Endodermal cell (in vitro differentiated cells): ENCODE results near the gene VPS37C. TPM values are rescaled to one million over a fixed set of nuclear protein-coding genes. Genes with fewer than 3 reads are reported as not detected.

ENCODE experiments used
- DNase-seq: peaks from one replicate; pipeline ENCODE4 v3.0.0-alpha.2; 2017
- H3K27ac ChIP-seq: 2 replicates; pipeline ENCODE4 v1.5.1; 2013; ENCODE audit warnings: mild to moderate bottlenecking, low read depth, low read length, moderate library complexity
- H3K27me3 ChIP-seq: 2 replicates; pipeline ENCODE4 v1.6.1; 2013; ENCODE audit warnings: mild to moderate bottlenecking, low read length, moderate library complexity; ENCODE audit not compliant: insufficient read depth, control insufficient read depth, poor library complexity, severe bottlenecking
- H3K36me3 ChIP-seq: 2 replicates; pipeline ENCODE4 v1.7.0; 2013; ENCODE audit warnings: mild to moderate bottlenecking, low read length, moderate library complexity; ENCODE audit not compliant: control insufficient read depth, insufficient read depth
- H3K4me1 ChIP-seq: one replicate; pipeline ENCODE4 v1.7.0; 2013; ENCODE audit warnings: low read length; ENCODE audit not compliant: control insufficient read depth, insufficient read depth
- H3K4me3 ChIP-seq: 2 replicates; pipeline ENCODE4 v1.5.1; 2013; ENCODE audit warnings: mild to moderate bottlenecking, low read length, moderate library complexity
- H3K9ac ChIP-seq: 2 replicates; pipeline ENCODE4 v1.6.1; 2013; ENCODE audit warnings: mild to moderate bottlenecking, low read length, moderate library complexity; ENCODE audit not compliant: poor library complexity, severe bottlenecking; ENCODE audit errors: extremely low read depth
- H3K9me3 ChIP-seq: 2 replicates; pipeline ENCODE4 v1.6.1; 2013; ENCODE audit warnings: mild to moderate bottlenecking, low read length, moderate library complexity; ENCODE audit not compliant: control insufficient read depth
- H3K27ac Mint-ChIP-seq: 2 replicates; pipeline ENCODE4 v1.8.0; 2020; ENCODE audit warnings: mixed read lengths
- H3K27me3 Mint-ChIP-seq: 2 replicates; pipeline ENCODE4 v1.8.0; 2021; ENCODE audit warnings: mild to moderate bottlenecking, mixed read lengths; ENCODE audit not compliant: insufficient read depth
- H3K36me3 Mint-ChIP-seq: 2 replicates; pipeline ENCODE4 v1.8.0; 2020; ENCODE audit warnings: low read depth, mixed read lengths
- H3K4me1 Mint-ChIP-seq: 2 replicates; pipeline ENCODE4 v1.8.0; 2020; ENCODE audit warnings: mixed read lengths
- H3K4me3 Mint-ChIP-seq: 2 replicates; pipeline ENCODE4 v1.8.0; 2020; ENCODE audit warnings: mild to moderate bottlenecking, moderate library complexity, mixed read lengths
- H3K9me3 Mint-ChIP-seq: 2 replicates; pipeline ENCODE4 v1.8.0; 2020; ENCODE audit warnings: mild to moderate bottlenecking, mixed read lengths
- CTCF ChIP-seq: fragments of 200-600 bp; sonication (generic); conservative IDR thresholded peaks from 2 replicates; pipeline ENCODE4 v1.5.0; 2021; ENCODE audit warnings: antibody characterized with exemption, mild to moderate bottlenecking
- WGBS, 2 experiments: methylation state at CpG; one replicate each; pipeline versions ENCODE4 v1.1.5 to v1.1.7; 2013; ENCODE audit warnings: missing lambda C conversion rate in 2 of 2, mixed read lengths in 1 of 2; ENCODE audit not compliant: insufficient coverage in 1 of 2, insufficient read length in 1 of 2; 5-methylcytosine and 5-hydroxymethylcytosine counted together
- total RNA-seq, 2 donors: library from RNA; stranded (reverse); fragmentation: NEBNext Ultra II Directional in 1 of 2; extraction: Animal tissue kit (Norgen Biotek cat#: 25700) in 1 of 2; gene quantifications; 2 replicates in 1 of 2; 3 replicates in 1 of 2; pipeline ENCODE4 v1.2.1, GENCODE V29; 2021

The VPS37C gene
- total RNA-seq, 2 donors from 2014 or later, result 23.9 to 26.7 TPM

- H3K9me3 Mint-ChIP-seq, result peaks cover 28% of the 10 kb centered on the region
- peaks cover 4% of the 10 kb centered on the region for H3K4me1 Mint-ChIP-seq
- Histone ChIP-seq H3K9ac (no peak overlapping the region), H3K9me3 (peaks cover 9% of the 10 kb centered on the region), H3K4me3 (no peak overlapping the region), H3K27ac (no peak overlapping the region), H3K36me3 (no peaks in the 10 kb centered on the region), H3K4me1 (no peaks in the 10 kb centered on the region), H3K27me3 (no peaks in the 10 kb centered on the region)
- no peaks in the 10 kb centered on the region for H3K36me3 Mint-ChIP-seq
- H3K4me3 Mint-ChIP-seq, result no peak overlapping the region
- H3K27ac Mint-ChIP-seq, result no peak overlapping the region
- TF ChIP-seq CTCF, result no peak
- peak; percentile 39 for DNase-seq
- 92 to 96% methylated on average over 4 to 9 of the region's 10 CpGs for WGBS, 2 experiments
- peaks cover 4% of the 10 kb centered on the region for H3K27me3 Mint-ChIP-seq
Measured at GRCh38 chr11:61092280-61092766, 68.9 kb downstream of the VPS37C start.

- no peaks in the 10 kb centered on the region for H3K36me3 ChIP-seq
- no peak overlapping the region for H3K4me3 ChIP-seq
- no peak overlapping the region for H3K27ac ChIP-seq
- Mint-ChIP-seq H3K27ac (peak overlapping the region; percentile 15), H3K27me3 (peaks cover 2% of the 10 kb centered on the region), H3K4me1 (peaks cover 4% of the 10 kb centered on the region), H3K9me3 (peaks cover 28% of the 10 kb centered on the region), H3K4me3 (no peak overlapping the region), H3K36me3 (no peaks in the 10 kb centered on the region)
- H3K4me1 ChIP-seq, result no peaks in the 10 kb centered on the region
- H3K9ac ChIP-seq, result no peak overlapping the region
- 82 to 85% methylated on average over 6 to 15 of the region's 17 CpGs for WGBS, 2 experiments
- peaks cover 9% of the 10 kb centered on the region for H3K9me3 ChIP-seq
- peak; percentile 47 for DNase-seq
- TF ChIP-seq CTCF, result no peak
- H3K27me3 ChIP-seq, result no peaks in the 10 kb centered on the region
Measured at GRCh38 chr11:61091373-61092279, 69.6 kb downstream of the VPS37C start.

DNA sequence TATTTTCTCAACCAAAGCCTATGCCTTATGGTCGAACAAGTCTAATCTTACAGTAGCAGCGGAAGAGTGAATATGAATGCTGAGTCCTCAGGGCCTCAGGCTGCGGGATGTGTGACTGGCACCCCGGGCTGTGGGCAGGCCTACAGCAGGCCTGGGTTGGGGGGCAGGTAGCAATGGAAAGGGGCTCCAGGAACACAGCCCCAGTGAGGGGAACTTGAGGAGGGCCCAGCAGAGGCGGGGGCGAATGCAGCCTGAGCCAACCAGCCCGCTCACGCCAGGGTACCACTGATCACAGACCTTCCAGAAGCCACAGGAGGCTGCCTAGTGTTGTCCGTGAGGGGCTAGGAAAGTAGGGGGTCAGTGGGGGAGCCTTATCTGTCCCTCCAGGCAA, 70.2 kb downstream of the VPS37C start:
- H3K9me3 Mint-ChIP-seq, result peaks cover 28% of the 10 kb centered on the region
- Histone ChIP-seq H3K4me3 (no peak overlapping the region), H3K36me3 (no peaks in the 10 kb centered on the region), H3K4me1 (no peaks in the 10 kb centered on the region), H3K27ac (no peak overlapping the region), H3K9ac (no peak overlapping the region), H3K27me3 (no peaks in the 10 kb centered on the region), H3K9me3 (peaks cover 9% of the 10 kb centered on the region)
- no peaks in the 10 kb centered on the region for H3K36me3 Mint-ChIP-seq
- H3K27ac Mint-ChIP-seq, result no peak overlapping the region
- no peak overlapping the region for H3K4me3 Mint-ChIP-seq
- 92% methylated on average over 9 of the region's 9 CpGs for WGBS, 2 experiments
- H3K4me1 Mint-ChIP-seq, result peaks cover 4% of the 10 kb centered on the region
- no peak for TF ChIP-seq CTCF
- DNase-seq, result no peak
- peaks cover 2% of the 10 kb centered on the region for H3K27me3 Mint-ChIP-seq
